PFSK-1 (cell line): ENCODE data around the gene CDK6.

Source experiments
- FOXP2 ChIP-seq: optimal IDR thresholded peaks from 2 replicates; pipeline ENCODE3; 2011; ENCODE audit warnings: borderline replicate concordance, control low read depth, inconsistent platforms; ENCODE audit not compliant: insufficient read depth; ENCODE audit errors: extremely low read length, extremely low read depth
- POLR2AphosphoS5 ChIP-seq: IDR thresholded peaks from 2 replicates; pipeline ENCODE4 v1.6.1; 2012; ENCODE audit warnings: low read depth, mild to moderate bottlenecking, control low read depth, low read length, moderate library complexity
- SIN3A ChIP-seq: IDR thresholded peaks from 2 replicates; pipeline ENCODE4 v1.6.1; 2012; ENCODE audit warnings: mild to moderate bottlenecking, low read length, moderate library complexity, borderline replicate concordance; ENCODE audit not compliant: insufficient read depth
- TAF1 ChIP-seq: IDR thresholded peaks from 2 replicates; pipeline ENCODE4 v1.6.1; 2012; ENCODE audit warnings: low read length, control low read depth, borderline replicate concordance; ENCODE audit not compliant: insufficient read depth
- TF ChIP-seq, protein P1 (sequence below), 2 experiments: IDR thresholded peaks; 2 replicates each; pipeline versions ENCODE4 v1.6.1 to v1.8.0; 2011 to 2012; ENCODE audit warnings: low read depth in 2 of 2, low read length in 2 of 2, control low read depth in 1 of 2, inconsistent platforms in 1 of 2, mild to moderate bottlenecking in 1 of 2, moderate library complexity in 1 of 2; ENCODE audit not compliant: insufficient read depth in 1 of 2

DNA sequence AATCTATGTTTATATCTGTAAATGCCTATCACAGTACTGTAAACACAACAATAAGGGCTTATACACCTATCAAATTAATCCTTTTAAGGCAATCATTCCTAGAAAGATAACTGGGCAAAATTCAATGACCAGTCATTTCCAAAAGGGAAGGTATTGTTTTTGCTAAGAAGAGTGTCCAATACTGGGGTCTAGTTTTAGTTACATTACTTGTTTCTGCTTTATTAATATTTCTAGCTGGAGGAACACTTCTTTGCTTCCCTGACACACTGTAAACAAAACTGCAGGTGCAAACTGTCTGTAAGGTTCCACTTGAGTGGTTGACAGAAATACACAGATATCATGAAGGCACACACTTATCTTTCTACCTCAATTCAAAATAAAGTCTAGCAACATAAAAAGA is 162.0 kb downstream of the CDK6 start:
- TF ChIP-seq POLR2AphosphoS5, result no peak
- no peak for TF ChIP-seq SIN3A
- TF ChIP-seq TAF1, result no peak
- TF ChIP-seq, protein P1, sequence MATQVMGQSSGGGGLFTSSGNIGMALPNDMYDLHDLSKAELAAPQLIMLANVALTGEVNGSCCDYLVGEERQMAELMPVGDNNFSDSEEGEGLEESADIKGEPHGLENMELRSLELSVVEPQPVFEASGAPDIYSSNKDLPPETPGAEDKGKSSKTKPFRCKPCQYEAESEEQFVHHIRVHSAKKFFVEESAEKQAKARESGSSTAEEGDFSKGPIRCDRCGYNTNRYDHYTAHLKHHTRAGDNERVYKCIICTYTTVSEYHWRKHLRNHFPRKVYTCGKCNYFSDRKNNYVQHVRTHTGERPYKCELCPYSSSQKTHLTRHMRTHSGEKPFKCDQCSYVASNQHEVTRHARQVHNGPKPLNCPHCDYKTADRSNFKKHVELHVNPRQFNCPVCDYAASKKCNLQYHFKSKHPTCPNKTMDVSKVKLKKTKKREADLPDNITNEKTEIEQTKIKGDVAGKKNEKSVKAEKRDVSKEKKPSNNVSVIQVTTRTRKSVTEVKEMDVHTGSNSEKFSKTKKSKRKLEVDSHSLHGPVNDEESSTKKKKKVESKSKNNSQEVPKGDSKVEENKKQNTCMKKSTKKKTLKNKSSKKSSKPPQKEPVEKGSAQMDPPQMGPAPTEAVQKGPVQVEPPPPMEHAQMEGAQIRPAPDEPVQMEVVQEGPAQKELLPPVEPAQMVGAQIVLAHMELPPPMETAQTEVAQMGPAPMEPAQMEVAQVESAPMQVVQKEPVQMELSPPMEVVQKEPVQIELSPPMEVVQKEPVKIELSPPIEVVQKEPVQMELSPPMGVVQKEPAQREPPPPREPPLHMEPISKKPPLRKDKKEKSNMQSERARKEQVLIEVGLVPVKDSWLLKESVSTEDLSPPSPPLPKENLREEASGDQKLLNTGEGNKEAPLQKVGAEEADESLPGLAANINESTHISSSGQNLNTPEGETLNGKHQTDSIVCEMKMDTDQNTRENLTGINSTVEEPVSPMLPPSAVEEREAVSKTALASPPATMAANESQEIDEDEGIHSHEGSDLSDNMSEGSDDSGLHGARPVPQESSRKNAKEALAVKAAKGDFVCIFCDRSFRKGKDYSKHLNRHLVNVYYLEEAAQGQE (IDR thresholded peaks at IDR 0.05; ENCODE audit: insufficient read depth in 1 of 2, low read depth in 2 of 2, low read length in 2 of 2), result no peak
- no peak for TF ChIP-seq FOXP2
